WTC11 (cell line): ENCODE results near the gene CD163.

ENCODE experiments used
- CREB1 ChIP-seq: sonication (generic); formaldehyde crosslinking; IDR thresholded peaks from 2 replicates; pipeline ENCODE4 v1.8.0; 2023; ENCODE audit warnings: mild to moderate bottlenecking, missing genetic modification reagents
- CTCF ChIP-seq: fragments of 200-600 bp; IDR thresholded peaks from 2 replicates; pipeline ENCODE4 v1.8.0; 2022; ENCODE audit warnings: antibody characterized with exemption
- FOXJ3 ChIP-seq: sonication (generic); formaldehyde crosslinking; IDR thresholded peaks from 2 replicates; pipeline ENCODE4 v1.9.0; 2021; ENCODE audit warnings: missing genetic modification reagents, mild to moderate bottlenecking, borderline replicate concordance
- JUN ChIP-seq: sonication (generic); formaldehyde crosslinking; IDR thresholded peaks from 2 replicates; pipeline ENCODE4 v1.8.0; 2023; ENCODE audit warnings: mild to moderate bottlenecking, missing genetic modification reagents
- MLX ChIP-seq: sonication (generic); formaldehyde crosslinking; IDR thresholded peaks from 2 replicates; pipeline ENCODE4 v1.8.1; 2023; ENCODE audit warnings: mild to moderate bottlenecking, missing genetic modification reagents, moderate library complexity
- SP1 ChIP-seq: sonication (generic); formaldehyde crosslinking; conservative IDR thresholded peaks from 2 replicates; pipeline ENCODE4 v1.8.1; 2022; ENCODE audit warnings: missing genetic modification reagents
- TCF7 ChIP-seq: sonication (generic); formaldehyde crosslinking; IDR thresholded peaks from 2 replicates; pipeline ENCODE4 v1.8.0; 2022; ENCODE audit warnings: mild to moderate bottlenecking, low read depth, missing genetic modification reagents, moderate library complexity
- TEAD1 ChIP-seq: sonication (generic); formaldehyde crosslinking; IDR thresholded peaks from 2 replicates; pipeline ENCODE4 v1.8.0; 2022; ENCODE audit warnings: mild to moderate bottlenecking, missing genetic modification reagents
- USF2 ChIP-seq: sonication (generic); formaldehyde crosslinking; IDR thresholded peaks from 2 replicates; pipeline ENCODE4 v1.8.1; 2023; ENCODE audit warnings: mild to moderate bottlenecking, missing genetic modification reagents, moderate library complexity
- ZNF121 ChIP-seq: sonication (generic); formaldehyde crosslinking; IDR thresholded peaks from 2 replicates; pipeline ENCODE4 v1.8.0; 2023; ENCODE audit warnings: missing genetic modification reagents

GRCh38 chr12:7483343-7483742, 20.2 kb downstream of the CD163 start:
- TF ChIP-seq USF2 (no peak), JUN (CRISPR knock-in tag) (no peak), CTCF (no peak), FOXJ3 (CRISPR knock-in tag) (no peak), MLX (CRISPR knock-in tag) (no peak), TEAD1 (CRISPR knock-in tag) (no peak), SP1 (CRISPR knock-in tag) (no peak), CREB1 (no peak), ZNF121 (CRISPR knock-in tag) (no peak), TCF7 (no peak)
